ENCODE results near the gene EYS.

- TF ChIP-seq CTCF (IDR thresholded peaks at IDR 0.05) (no peak), POLR2A (IDR thresholded peaks at IDR 0.05) (no peak), POLR2AphosphoS5 (IDR thresholded peaks at IDR 0.05) (no peak)
These were observed 693.0 kb downstream of the EYS start for GRCh38 chr6:65014006-65014405.

Data from breast epithelium (tissue), 3 donors.